ENCODE measurements around the gene KRTAP10-12.

The KRTAP10-12 gene

DNA sequence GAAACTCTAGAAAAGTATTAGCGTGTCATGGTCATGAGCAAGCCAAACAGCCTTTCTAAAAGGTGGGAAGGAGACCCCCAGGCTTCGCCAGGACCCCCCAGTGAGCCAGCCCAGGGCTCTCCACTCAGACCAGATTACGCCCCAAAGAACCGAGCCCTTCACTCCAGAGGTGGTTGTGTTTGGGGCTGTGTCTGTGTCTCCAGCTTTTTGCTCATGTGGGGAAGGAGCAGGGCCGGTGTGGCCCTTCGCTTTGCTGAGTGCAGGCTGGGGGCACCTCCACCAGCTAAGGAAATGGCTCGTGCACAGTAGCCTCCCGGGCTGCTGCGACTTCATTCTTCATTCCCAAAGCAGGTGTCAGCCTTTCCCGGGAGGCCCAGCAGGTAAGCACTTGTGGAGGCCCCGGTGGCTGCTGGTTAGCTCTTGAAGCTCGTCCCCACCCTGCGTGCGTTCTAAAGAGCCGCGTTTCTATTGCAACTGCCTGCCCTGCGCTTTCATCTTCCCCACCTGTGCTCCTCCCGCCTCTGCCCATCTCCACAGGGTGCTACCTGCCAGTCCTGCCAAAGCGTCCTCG, 13.9 kb downstream of the KRTAP10-12 start:
- no peak for DNase-seq (ENCODE audit: low read depth in 2 of 2, low spot score in 1 of 2)

DNA sequence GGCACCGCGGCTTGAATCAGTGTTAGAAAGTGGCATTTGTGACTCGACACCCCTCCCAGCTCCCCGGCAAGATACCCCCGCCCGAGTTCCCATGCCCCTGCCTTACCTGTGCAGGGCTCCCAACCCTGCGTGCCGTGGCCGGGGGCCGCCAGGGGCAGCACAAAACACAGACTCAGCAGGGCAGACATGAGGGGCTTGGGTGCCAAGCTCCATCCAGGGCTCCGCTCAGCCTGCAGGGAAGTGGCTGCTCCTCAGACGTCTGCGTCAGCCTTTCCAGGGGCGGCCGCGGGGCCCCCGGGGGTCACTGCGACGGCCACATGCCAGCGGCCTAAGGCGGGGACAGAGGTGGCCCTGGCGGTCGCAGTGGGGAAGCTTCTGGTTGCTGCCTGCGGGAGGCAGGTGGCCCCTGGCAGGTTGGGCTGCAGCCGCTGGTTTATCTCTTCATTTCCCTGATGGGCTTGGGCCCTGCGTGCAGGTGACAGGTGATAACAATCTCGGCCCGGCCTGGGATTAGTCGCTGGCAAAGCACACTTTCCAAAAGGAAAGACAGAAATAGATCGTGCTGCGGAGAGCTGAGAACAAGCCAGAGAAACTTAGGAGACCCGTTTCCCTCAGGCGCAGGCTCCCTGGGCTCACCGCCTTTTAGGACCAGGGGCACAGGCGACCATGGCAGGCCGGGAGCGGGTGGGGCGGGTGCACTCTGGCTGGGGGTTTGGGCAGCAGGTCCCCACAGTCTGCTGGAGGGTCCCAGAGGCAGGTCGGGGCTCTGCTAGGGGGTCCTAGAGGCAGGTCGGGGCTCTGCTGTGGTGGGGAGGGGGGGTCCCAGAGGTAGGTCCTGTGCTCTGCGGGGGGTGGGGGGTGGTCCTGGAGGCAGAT, 14.6 kb downstream of the KRTAP10-12 start, which contains the start of gene TSPEAR:
TSS of gene TSPEAR (minus strand) at position 246 of the 876 bp plus-strand sequence. CDS start at position 188, 58 bp downstream.
- no peak for DNase-seq (ENCODE audit: low read depth in 2 of 2, low spot score in 1 of 2)

GRCh38 chr21:44712203-44713028, 15.4 kb downstream of the KRTAP10-12 start:
- no peak for DNase-seq (ENCODE audit: low read depth in 2 of 2, low spot score in 1 of 2)

- DNase-seq (ENCODE audit: low read depth in 2 of 2, low spot score in 1 of 2) = no peak
Observed at GRCh38 chr21:44713130-44713529, 16.2 kb downstream of the KRTAP10-12 start.

GRCh38 chr21:44713846-44714245, 16.9 kb downstream of the KRTAP10-12 start:
- no peak for DNase-seq (ENCODE audit: low read depth in 2 of 2, low spot score in 1 of 2)

GRCh38 chr21:44714905-44715304, 17.9 kb downstream of the KRTAP10-12 start:
- DNase-seq (ENCODE audit: low read depth in 2 of 2, low spot score in 1 of 2) = no peak

- no peak for DNase-seq (ENCODE audit: low read depth in 2 of 2, low spot score in 1 of 2)
Observed at GRCh38 chr21:44716984-44717383, 20.0 kb downstream of the KRTAP10-12 start.

GRCh38 chr21:44718093-44718492, 21.1 kb downstream of the KRTAP10-12 start:
- no peak for DNase-seq (ENCODE audit: low read depth in 2 of 2, low spot score in 1 of 2)

GRCh38 chr21:44718571-44718970, 21.6 kb downstream of the KRTAP10-12 start:
- no peak for DNase-seq (ENCODE audit: low read depth in 2 of 2, low spot score in 1 of 2)

GRCh38 chr21:44720170-44720569, 23.2 kb downstream of the KRTAP10-12 start:
- no peak for DNase-seq (ENCODE audit: low read depth in 2 of 2, low spot score in 1 of 2)

GRCh38 chr21:44722731-44723130, 25.8 kb downstream of the KRTAP10-12 start:
- no peak for DNase-seq (ENCODE audit: low read depth in 2 of 2, low spot score in 1 of 2)

- DNase-seq (ENCODE audit: low read depth in 2 of 2, low spot score in 1 of 2) = no peak
Observed at GRCh38 chr21:44723177-44724131, 26.5 kb downstream of the KRTAP10-12 start.

DNA sequence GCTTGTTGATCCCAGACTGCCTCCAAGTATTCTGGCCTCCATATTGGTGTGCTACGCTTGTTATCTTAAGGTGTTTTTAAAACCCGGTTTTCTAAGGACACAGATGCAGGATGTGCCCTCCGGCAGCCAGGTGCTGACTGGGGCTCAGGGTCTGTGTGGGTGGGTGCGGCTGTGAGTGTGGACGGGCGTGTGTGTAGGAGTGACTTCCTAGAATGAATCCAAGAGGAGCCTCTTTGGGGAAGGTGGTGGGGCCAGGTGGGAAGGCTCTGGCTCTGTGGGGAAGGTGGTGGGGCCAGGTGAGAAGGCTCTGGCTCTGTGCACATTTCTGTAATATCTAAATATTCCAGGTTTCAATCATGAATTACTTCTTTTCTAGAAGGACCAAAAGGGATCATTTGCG, 27.2 kb downstream of the KRTAP10-12 start:
- DNase-seq (ENCODE audit: low read depth in 2 of 2, low spot score in 1 of 2) = no peak

DNA sequence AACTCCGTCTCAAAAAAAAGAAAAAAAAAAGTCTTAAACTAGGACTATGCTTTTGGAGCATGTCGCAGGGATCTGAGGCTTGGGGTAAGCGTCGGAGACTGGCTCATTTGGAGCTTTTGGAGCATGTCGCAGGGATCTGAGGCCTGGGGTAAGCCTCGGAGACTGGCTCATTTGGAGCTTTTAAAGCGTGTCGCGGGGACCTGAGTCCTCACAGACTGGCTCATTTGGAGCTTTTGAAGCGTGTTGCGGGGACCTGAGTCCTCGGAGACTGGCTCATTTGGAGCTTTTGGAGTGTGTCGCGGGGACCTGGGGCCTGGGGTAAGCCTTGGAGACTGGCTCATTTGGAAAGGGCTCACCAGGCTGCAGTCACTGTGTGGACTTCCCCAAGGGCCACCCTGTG, 28.0 kb downstream of the KRTAP10-12 start:
- no peak for DNase-seq (ENCODE audit: low read depth in 2 of 2, low spot score in 1 of 2)

DNA sequence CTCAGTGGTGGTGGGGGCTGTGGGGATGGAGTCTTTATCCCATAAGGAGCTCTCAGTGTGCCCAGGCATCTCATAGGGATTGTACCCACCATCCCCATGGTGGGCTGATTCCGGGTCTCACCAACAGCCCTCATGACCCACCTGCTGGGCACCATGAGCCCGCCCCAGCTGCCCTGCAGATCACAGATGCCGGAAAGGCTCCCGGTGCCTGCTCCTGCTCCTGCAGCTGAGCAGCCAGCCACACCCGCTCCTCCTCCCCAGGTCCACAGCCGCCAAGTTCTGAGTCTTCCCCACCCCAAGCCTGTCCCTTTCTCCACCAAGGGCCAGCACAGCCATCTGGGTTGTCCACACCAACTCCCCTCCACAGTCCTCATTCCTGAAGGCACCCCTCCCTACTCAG, 29.9 kb downstream of the KRTAP10-12 start:
- no peak for DNase-seq (ENCODE audit: low read depth in 2 of 2, low spot score in 1 of 2)

- no peak for DNase-seq (ENCODE audit: low read depth in 2 of 2, low spot score in 1 of 2)
Observed at GRCh38 chr21:44727321-44727720, 30.3 kb downstream of the KRTAP10-12 start.

- DNase-seq (ENCODE audit: low read depth in 2 of 2, low spot score in 1 of 2) = no peak
Observed at GRCh38 chr21:44727757-44728156, 30.8 kb downstream of the KRTAP10-12 start.

GRCh38 chr21:44728716-44729115, 31.7 kb downstream of the KRTAP10-12 start:
- DNase-seq (ENCODE audit: low read depth in 2 of 2, low spot score in 1 of 2) = no peak

- no peak for DNase-seq (ENCODE audit: low read depth in 2 of 2, low spot score in 1 of 2)
Observed at GRCh38 chr21:44729336-44730027, 32.5 kb downstream of the KRTAP10-12 start.

DNA sequence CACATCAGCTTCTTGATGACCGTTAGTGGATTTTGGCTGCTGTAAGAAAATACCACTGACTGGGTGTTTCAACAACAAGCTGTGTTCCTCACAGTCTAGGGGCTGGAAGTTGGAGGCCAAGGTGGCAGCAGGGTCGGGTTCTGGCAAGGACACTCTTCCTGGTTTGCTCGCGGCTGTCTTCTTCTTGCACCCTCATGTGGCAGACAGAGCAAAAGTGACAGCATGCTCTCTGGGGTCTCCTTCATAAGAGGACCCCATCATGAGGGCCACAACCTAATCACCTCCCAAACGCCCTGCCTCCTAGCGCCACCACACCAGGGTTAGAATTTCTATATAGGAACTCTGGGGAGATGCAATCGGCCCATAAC, 33.0 kb downstream of the KRTAP10-12 start:
- DNase-seq (ENCODE audit: low read depth in 2 of 2, low spot score in 1 of 2) = no peak

Measured in stimulated activated CD8-positive, alpha-beta memory T cell treated with anti-CD3 and anti-CD28 coated beads, Interleukin-4, amount 100 ng/mL, for 4 hours (primary cell).